GM12872 (cell line): Measurements from ENCODE around the gene EFCAB5.

Source experiments
- TF ChIP-seq, protein P1 (sequence below): IDR thresholded peaks from 3 replicates; pipeline ENCODE4 v1.5.1; 2011; ENCODE audit warnings: low read depth, mild to moderate bottlenecking, low read length, moderate library complexity; ENCODE audit not compliant: insufficient read depth

EFCAB5 gene

GRCh38 chr17:30103921-30104320 is 162.5 kb downstream of the EFCAB5 start:
- TF ChIP-seq, protein P1, sequence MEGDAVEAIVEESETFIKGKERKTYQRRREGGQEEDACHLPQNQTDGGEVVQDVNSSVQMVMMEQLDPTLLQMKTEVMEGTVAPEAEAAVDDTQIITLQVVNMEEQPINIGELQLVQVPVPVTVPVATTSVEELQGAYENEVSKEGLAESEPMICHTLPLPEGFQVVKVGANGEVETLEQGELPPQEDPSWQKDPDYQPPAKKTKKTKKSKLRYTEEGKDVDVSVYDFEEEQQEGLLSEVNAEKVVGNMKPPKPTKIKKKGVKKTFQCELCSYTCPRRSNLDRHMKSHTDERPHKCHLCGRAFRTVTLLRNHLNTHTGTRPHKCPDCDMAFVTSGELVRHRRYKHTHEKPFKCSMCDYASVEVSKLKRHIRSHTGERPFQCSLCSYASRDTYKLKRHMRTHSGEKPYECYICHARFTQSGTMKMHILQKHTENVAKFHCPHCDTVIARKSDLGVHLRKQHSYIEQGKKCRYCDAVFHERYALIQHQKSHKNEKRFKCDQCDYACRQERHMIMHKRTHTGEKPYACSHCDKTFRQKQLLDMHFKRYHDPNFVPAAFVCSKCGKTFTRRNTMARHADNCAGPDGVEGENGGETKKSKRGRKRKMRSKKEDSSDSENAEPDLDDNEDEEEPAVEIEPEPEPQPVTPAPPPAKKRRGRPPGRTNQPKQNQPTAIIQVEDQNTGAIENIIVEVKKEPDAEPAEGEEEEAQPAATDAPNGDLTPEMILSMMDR, result no peak

- TF ChIP-seq, protein P1, result peak; percentile 90
Observed at GRCh38 chr17:30104575-30105339, 163.3 kb downstream of the EFCAB5 start.

DNA sequence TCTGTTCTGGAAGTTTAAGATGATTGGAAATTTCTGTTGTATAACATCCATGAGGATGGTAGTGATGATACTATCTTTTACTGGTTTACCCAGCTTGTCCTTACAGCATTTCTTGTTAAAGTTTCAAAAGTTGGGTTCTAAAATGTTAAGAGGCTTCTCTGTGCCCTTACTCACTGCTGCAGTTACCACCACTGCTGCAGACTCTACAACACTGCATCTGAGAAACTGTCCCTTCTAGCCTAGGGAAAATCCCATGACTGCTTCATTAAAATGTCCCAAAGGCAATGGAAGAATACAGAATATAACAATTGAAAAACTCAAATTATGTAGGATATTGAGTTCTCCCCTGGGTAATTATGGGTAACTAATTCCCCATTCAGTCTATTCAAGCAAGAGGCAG is 171.4 kb downstream of the EFCAB5 start:
- TF ChIP-seq, protein P1, result no peak

DNA sequence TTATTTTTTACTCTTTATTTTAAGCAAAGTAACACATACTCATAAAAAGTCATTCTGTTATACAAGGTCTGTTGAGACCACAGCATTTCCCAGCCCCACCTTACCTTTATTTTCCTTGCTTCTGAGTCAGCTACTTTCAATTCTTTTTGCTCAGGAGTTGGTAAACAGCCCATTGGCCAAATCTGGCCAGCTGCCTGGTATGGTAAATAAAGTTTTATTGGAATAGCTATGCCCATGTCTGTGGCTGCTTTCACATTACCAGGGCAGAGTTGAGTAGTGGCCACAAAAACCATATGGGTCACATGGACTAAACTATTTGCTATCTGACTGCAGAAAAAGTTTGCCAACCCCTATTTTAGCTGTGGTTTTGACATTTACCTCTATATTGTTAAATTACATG is 171.8 kb downstream of the EFCAB5 start:
- TF ChIP-seq, protein P1, result no peak

- TF ChIP-seq, protein P1, result no peak
Observed at GRCh38 chr17:30116345-30116660, 174.9 kb downstream of the EFCAB5 start.

GRCh38 chr17:30116661-30117551 is 175.5 kb downstream of the EFCAB5 start, which contains the start of gene NSRP1:
Gene NSRP1, plus strand, starts transcription at chr17:30116816. Its CDS starts 28 bp downstream, at chr17:30116844.
- TF ChIP-seq, protein P1, result no peak

GRCh38 chr17:30117675-30118081 is 176.2 kb downstream of the EFCAB5 start:
- TF ChIP-seq, protein P1, result no peak
